Cerebellar cortex (tissue), 1 donor: ENCODE results near the gene FOXP1.

Experiments used
- DNase-seq: peaks from one replicate; pipeline ENCODE4 v3.0.0-alpha.2; 2015; ENCODE audit warnings: low spot score

The FOXP1 gene

GRCh38 chr3:71505767-71506350 lies 77.7 kb downstream of the FOXP1 start:
- no peak for DNase-seq

DNA sequence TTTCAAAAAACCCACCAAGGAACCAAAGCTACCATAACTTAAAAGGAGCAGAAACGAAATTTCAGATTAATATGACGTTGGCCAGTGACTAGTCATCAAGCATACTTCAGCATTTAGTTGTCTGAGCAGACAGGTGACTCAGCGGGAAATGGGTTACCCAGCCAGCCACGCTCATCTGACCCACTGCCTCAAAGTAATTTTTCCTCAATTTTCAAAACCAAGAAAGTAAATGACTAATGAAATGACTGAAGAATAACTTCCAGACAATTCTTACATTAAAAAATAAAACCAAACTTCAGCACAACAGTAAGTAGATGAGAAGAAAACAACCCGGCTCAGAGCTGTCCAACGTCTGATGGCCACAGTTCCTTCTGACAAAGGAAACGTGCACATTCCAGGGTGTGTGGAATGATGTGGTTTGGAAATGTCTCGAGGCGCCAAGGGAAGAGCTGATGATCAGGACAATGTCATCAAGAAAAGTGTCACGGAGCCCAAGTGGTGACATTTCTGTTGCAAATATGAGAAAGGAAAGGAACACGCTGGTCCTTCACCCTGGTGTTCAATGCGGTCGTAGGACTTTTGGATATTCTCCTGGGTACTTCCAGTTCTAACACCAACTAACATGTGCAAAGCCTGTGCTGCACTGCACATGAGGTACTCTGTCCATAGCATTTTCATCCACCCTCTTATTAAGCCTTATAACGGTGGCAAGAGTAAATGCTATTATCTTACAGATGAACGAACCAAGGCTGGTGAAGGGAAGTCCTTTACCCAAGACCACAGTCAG lies 79.1 kb downstream of the FOXP1 start:
- no peak for DNase-seq

- DNase-seq: no peak
These were observed 79.8 kb downstream of the FOXP1 start for GRCh38 chr3:71503525-71504249.

GRCh38 chr3:71502066-71502625 lies 81.4 kb downstream of the FOXP1 start:
- no peak for DNase-seq

- DNase-seq: no peak
These were observed 82.8 kb downstream of the FOXP1 start for GRCh38 chr3:71500696-71501095.

- no peak for DNase-seq
These were observed 84.2 kb downstream of the FOXP1 start for GRCh38 chr3:71499227-71499876.

DNA sequence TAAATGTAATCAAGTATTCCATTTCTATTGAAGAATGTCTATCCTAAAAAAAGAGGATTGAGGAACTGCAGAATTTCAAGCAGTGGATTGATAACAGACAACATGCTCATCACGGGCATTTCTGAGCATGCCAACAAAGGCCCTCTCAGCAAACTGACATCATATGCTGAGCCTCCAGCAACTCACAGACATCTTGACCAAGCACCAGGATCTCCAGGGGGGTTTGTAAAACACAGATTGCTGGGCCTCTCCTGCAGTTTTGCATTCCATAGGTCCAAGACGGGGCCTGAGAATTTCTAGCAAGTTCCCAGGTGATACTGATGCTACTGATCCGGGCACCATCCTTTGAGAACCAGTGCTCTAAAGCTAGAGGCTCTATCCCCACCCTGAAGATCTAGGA lies 85.0 kb downstream of the FOXP1 start:
- DNase-seq: peak; percentile 17

DNA sequence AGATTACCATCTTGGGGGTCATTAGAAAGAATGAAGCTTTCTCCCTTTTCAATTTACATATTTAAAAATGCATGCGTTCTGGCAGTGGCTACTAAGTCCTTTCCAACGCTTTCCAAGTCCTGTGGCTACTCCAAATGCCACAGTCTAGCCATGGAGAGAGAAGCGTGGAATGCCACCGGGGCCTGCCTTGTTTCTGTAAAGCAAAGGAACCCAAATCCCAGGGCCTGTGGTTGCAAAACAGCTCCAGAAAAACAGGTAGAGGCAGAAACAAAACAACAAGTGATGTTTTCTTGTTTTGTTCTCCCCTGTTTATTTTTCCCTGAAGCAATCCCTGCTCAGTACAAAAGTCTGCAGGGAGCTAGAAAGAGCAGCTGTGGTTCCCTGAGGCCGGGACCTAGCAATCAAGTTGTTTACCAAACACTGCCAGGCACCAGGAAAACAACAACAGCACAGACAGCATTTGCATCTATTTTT lies 85.5 kb downstream of the FOXP1 start:
- peak; percentile 48 for DNase-seq

DNA sequence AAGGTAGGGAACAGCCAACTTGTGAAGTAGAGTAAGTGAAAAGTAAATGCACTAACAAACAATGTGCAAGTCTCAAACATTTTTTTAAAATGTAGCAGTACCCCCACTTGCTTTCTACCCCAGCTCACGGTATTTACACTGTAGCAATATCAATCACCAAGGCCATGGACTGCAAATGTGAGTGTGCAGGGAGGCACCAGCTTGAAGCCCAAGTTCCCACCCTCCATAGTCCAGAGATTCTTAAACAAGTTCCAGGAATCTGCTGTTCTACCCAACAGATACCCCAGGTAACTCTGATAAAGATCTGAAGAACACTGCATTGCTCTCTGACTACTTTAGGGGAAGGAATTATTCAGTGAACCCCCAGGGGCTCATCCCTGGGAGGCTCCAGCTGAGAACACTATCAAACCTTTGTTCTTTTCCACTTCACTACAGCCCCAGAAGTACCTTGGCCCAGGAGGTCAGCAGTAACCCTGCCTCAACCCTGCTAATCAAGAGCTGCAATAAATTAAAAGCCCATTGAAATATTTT lies 86.1 kb downstream of the FOXP1 start:
- peak; percentile 4 for DNase-seq

DNA sequence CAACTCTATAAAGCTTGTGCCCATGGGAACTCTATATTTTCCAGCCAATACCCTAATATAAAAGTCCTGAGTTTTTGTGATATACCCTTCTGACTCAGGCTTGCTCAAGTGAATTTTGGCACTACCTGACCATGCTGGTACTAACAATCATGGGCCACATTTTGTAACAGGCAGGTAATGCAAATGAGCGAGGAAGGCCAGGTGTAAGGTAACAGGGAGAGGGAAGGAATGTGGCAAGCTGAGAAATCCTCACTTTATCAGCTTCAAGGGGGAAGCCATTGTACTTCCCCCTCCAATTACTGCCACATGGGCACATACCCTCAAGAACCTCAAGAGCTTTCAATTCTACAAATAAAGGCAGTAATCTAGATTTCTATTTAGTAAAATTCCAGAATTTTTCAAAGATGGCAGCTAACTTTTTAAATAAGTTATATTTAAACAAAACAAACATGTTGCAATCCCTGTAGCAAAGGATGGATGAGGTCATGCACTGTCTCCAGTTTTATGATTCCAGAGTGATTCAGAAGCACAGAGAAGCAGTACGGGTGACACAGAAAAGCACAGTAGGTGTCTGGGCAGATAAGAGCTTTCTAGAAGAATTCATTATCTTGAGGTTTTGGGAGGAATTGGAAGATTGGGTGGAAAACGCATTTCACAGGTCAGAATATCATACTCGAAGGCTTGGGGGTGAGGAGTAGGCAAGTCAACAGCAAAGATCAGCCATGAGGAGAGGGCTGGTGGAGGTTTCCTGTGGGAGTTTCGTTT lies 87.6 kb downstream of the FOXP1 start:
- no peak for DNase-seq

GRCh38 chr3:71494212-71494611 lies 89.3 kb downstream of the FOXP1 start:
- DNase-seq: no peak

DNA sequence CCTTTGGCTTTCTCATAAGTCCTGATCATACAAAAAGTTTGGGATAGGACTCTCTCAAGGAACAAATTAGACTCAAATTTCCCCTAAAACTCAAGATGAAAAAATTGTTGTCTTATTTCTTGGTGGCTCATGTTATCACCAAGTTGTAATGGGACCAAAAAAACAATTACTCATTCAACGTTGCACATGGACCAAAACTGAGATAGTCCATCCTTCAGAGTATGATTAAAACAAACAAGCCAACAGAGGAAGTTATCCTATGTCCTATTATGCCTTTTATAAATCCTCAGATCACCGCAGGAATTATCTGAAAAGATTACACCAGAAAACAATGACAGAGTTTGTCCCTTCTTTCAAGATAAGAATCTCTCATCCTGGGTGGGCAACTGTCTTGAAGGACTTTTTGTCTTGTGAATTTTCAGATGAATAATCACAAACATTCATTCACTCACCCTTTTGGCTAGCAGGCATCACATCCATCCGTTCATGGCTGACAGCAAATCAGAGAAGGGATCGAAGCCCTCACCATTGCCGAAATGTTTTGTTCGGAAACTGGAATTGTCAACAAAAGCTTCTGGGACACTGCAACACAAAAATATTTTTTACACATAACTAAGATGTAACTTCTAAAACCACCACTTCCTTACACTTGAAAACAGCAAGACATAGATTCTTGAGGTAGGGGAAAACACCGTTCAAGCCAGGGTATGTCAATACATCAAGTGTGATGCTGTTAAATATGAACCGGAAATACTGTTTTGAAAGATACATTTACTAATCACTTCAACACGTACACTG lies 90.4 kb downstream of the FOXP1 start:
- no peak for DNase-seq

GRCh38 chr3:71492566-71492965 lies 91.0 kb downstream of the FOXP1 start:
- no peak for DNase-seq

DNA sequence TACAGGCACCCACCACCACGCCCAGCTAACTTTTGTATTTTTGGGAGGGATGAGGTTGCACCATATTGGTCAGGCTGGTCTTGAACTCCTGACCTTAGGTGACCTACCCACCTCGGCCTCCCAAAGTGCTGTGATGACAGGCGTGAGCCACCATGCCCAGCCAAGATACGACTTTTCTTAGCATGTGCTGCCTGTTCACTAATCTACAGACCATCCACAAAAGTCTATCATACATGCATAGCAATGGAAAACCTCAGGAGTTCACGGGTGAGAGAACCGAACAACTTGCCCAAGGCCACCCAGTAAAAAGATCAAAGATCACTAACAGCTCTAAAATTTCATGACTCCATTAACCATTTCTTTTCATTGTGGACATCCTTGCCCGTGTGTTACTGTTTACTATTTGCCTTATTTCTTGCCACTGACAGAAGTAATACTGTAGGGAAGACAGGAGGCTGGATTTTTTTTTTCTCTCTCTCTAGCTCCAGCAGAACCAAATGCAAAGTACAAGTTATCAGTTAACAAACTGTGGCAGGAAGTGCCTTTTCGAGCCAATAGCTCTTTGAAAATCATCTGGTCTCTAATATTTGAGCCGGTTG lies 92.3 kb downstream of the FOXP1 start:
- DNase-seq: no peak

DNA sequence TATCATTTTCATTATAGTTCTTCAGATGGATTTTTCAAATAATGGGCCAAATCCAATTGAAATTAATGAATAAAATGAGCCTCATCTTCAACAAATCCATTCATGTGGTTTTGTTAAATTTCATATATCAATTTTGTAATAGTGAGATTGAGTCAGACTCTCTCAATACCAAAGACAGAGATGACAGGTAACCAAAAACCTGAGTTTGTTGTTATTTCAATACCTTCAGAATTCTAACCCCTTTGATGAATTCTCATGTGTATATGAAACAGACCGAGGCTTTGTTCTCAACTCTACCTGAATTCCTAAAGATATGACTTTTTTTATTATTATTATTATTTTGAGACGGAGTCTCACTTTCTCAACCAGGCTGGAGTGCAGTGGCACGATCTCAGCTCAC lies 92.8 kb downstream of the FOXP1 start:
- no peak for DNase-seq

DNA sequence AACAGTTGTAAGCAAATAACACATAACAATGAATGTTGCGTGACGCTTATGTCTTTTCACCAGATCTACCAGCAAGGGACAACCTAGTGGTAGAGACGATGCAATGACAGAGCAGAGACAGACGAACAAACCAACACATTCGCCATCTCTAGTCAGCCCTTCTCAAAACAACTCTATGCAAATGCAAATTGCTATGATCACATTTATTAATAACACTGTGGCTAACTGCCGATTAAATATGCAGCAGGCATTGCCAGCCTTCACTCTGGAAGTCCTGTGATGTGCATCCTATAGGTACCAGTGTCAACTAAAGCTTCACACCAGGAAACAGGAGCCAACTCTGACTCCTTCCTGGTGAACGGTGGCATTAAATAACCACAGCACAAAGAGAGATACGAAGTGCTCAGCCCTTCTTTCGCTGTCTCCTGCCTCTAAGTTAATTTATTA lies 94.2 kb downstream of the FOXP1 start:
- no peak for DNase-seq

DNA sequence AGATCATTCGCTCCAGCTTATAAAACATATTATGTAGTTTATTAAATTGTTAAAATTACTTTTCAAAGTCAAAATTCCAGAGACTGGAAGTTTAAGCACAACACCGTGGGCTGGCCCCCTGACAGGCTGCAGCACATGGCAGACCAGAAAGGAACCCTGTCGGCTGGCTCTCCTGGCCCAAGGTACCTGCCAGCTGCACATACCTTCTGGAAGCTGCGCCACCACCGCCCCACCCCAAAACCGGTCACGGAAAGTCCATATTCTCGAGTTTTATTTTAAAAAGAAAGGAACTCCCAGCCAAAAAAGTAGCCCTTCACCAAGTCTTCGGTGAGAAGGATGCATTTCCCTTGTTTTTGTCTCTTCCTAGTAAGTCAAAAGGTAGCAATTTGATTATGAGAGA lies 94.6 kb downstream of the FOXP1 start:
- no peak for DNase-seq

DNA sequence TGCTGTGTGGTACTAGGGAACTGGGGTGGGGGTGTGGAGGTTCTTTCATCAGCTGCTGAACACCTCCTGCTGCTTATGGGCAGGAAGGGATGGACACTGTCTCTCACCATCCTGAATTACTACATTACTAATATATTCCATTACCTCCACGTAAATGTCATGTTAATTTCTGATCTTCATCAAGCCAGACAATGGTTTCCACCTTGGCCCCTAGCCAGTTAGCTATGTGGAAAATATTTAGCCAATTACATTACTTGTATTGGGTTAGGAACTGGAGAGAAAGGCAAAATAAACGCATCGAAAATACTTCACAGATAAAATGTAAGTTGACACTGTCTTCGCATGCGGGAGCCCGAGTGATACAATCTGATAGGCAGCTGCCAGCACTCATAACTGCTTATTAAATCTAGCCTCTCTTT lies 95.1 kb downstream of the FOXP1 start:
- DNase-seq: no peak

- no peak for DNase-seq
These were observed 96.1 kb downstream of the FOXP1 start for GRCh38 chr3:71487418-71487817.

GRCh38 chr3:71486831-71487230 lies 96.7 kb downstream of the FOXP1 start:
- DNase-seq: no peak
